ENCODE measurements around the gene C19orf38.

GRCh38 chr19:10835754-10836478 is 12.3 kb upstream of the C19orf38 start, which contains the start of gene TMED1:
- TF ChIP-seq EZH2 (IDR thresholded peaks at IDR 0.05; ENCODE audit: insufficient read depth, poor library complexity, severe bottlenecking) (no peak), EZH2phosphoT487 (IDR thresholded peaks at IDR 0.05; ENCODE audit: insufficient read depth, low read depth) (no peak)
